GM12878 (cell line): ENCODE measurements around the gene EMP2.

Experiments used
- CBX3 ChIP-seq: fragments of 200-600 bp; sonication (generic); IDR thresholded peaks from 2 replicates; pipeline ENCODE4 v1.6.1; 2016; ENCODE audit warnings: low read depth, borderline replicate concordance
- EP300 ChIP-seq, 2 experiments: fragments of 150-350 bp in 1 of 2; IDR thresholded peaks; 2 replicates each; pipeline ENCODE4 v1.6.1; 2011 to 2012; ENCODE audit warnings: low read depth in 2 of 2, low read length in 2 of 2, borderline replicate concordance in 1 of 2, improper control_type of control experiment in 1 of 2, inconsistent platforms in 1 of 2; ENCODE audit not compliant: control insufficient read depth in 1 of 2
- JUND ChIP-seq: IDR thresholded peaks from 2 replicates; pipeline ENCODE4 v1.6.1; 2012; ENCODE audit warnings: low read depth, mild to moderate bottlenecking, low read length, improper control_type of control experiment, moderate library complexity
- MEF2A ChIP-seq: IDR thresholded peaks from 2 replicates; pipeline ENCODE4 v1.6.1; 2011; ENCODE audit warnings: low read depth, mild to moderate bottlenecking, low read length, moderate library complexity; ENCODE audit not compliant: insufficient read depth
- NR2F1 ChIP-seq: fragments of 450-650 bp; conservative IDR thresholded peaks from 2 replicates; pipeline ENCODE4 v1.6.1; 2017; ENCODE audit warnings: mild to moderate bottlenecking
- POLR2AphosphoS5 ChIP-seq: IDR thresholded peaks from 2 replicates; pipeline ENCODE4 v1.6.1; 2011; ENCODE audit warnings: mild to moderate bottlenecking, low read length, inconsistent platforms
- SP1 ChIP-seq: IDR thresholded peaks from one replicate; pipeline ENCODE4 v1.6.1; 2011; ENCODE audit warnings: low read depth, low read length
- SUZ12 ChIP-seq: fragments of 200-600 bp; sonication (generic); IDR thresholded peaks from one replicate; pipeline ENCODE4 v1.6.1; 2018; ENCODE audit warnings: antibody characterized with exemption, mild to moderate bottlenecking; ENCODE audit not compliant: unreplicated experiment
- TF ChIP-seq, protein P1 (sequence below), 3 experiments: IDR thresholded peaks in 2 of 3; conservative IDR thresholded peaks in 1 of 3; 2 replicates each; pipeline ENCODE4 v1.5.1; 2011; ENCODE audit warnings: low read depth in 3 of 3, low read length in 3 of 3, mild to moderate bottlenecking in 3 of 3, control low read depth in 2 of 3, moderate library complexity in 2 of 3, inconsistent platforms in 1 of 3, mixed read lengths in 1 of 3; ENCODE audit not compliant: control insufficient read depth in 2 of 3, insufficient read depth in 1 of 3; ENCODE audit errors: extremely low read depth in 1 of 3
- TF ChIP-seq, protein P2 (sequence below): IDR thresholded peaks from 2 replicates; pipeline ENCODE4 v1.6.1; 2011; ENCODE audit warnings: low read depth, mild to moderate bottlenecking, low read length, moderate library complexity, borderline replicate concordance; ENCODE audit errors: extremely low read depth
- TF ChIP-seq, protein P3 (sequence below): fragments of 450-650 bp; IDR thresholded peaks from 2 replicates; pipeline ENCODE4 v1.6.1; 2017; ENCODE audit warnings: mild to moderate bottlenecking, moderate library complexity
- TF ChIP-seq, protein P4 (sequence below): fragments of 150-350 bp; IDR thresholded peaks from 2 replicates; pipeline ENCODE4 v1.6.1; 2016; ENCODE audit warnings: low read depth, low read length
- TF ChIP-seq, protein P5 (sequence below): IDR thresholded peaks from 2 replicates; pipeline ENCODE4 v1.6.1; 2011; ENCODE audit warnings: low read depth, low read length, improper control_type of control experiment, borderline replicate concordance

DNA sequence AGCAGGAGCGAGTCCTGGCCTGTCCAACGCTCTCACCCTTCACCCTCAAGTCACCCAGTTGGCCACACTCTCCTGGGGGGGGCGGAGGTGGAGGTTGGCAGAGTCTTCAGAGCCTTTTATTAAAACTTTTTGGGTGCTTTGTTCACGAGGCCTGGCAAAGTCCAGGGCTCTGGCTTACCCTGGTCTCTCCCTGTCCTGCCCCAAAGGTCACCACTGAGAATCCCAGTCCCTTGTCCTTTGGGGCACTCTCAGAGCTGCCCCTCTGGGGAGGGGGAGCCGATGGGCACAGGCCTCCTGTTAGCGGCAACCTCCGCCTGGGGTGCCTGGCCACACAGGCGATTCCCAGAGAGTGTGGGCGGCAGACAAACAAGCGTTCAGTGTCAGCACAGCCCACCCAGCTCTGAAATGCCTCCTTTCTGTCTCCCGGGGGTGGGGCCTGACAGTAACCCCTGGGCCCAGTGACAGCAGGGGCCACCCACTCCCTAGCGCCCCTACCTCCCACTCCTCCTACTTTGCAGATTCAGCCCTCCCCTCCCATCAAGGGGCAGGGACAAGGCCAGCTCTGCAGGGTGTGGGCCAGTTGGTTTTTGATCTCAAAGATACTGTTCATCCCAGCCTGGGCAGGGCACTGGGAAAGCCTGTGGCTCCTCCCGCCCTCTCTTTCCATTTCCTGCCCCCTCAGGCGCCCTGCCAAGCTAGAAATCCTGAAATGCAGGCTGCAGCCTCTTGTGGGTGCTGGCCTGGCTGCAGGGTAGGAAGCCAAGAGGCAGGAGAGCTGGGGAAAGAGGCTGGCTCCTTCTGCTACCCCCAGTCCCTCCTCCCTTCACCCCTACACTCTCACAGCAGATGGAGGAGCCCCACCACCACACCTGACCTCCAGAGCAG is 36.6 kb upstream of the EMP2 start:
- TF ChIP-seq SP1 (no peak), SUZ12 (no peak), JUND (no peak), EP300 (IDR thresholded peaks at IDR 0.05; ENCODE audit: borderline replicate concordance in 1 of 2, control insufficient read depth in 1 of 2, low read depth in 2 of 2, low read length in 2 of 2) (no peak), CBX3 (no peak), MEF2A (no peak), NR2F1 (no peak), POLR2AphosphoS5 (no peak)
- TF ChIP-seq, protein P1, sequence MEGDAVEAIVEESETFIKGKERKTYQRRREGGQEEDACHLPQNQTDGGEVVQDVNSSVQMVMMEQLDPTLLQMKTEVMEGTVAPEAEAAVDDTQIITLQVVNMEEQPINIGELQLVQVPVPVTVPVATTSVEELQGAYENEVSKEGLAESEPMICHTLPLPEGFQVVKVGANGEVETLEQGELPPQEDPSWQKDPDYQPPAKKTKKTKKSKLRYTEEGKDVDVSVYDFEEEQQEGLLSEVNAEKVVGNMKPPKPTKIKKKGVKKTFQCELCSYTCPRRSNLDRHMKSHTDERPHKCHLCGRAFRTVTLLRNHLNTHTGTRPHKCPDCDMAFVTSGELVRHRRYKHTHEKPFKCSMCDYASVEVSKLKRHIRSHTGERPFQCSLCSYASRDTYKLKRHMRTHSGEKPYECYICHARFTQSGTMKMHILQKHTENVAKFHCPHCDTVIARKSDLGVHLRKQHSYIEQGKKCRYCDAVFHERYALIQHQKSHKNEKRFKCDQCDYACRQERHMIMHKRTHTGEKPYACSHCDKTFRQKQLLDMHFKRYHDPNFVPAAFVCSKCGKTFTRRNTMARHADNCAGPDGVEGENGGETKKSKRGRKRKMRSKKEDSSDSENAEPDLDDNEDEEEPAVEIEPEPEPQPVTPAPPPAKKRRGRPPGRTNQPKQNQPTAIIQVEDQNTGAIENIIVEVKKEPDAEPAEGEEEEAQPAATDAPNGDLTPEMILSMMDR (IDR thresholded peaks at IDR 0.05 in 2 of 3, conservative IDR thresholded peaks at IDR 0.05 in 1 of 3; ENCODE audit: control insufficient read depth in 2 of 3, extremely low read depth in 1 of 3, insufficient read depth in 1 of 3, low read depth in 3 of 3, low read length in 3 of 3), result no peak
- TF ChIP-seq, protein P2, sequence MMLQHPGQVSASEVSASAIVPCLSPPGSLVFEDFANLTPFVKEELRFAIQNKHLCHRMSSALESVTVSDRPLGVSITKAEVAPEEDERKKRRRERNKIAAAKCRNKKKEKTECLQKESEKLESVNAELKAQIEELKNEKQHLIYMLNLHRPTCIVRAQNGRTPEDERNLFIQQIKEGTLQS, result no peak
- TF ChIP-seq, protein P3, sequence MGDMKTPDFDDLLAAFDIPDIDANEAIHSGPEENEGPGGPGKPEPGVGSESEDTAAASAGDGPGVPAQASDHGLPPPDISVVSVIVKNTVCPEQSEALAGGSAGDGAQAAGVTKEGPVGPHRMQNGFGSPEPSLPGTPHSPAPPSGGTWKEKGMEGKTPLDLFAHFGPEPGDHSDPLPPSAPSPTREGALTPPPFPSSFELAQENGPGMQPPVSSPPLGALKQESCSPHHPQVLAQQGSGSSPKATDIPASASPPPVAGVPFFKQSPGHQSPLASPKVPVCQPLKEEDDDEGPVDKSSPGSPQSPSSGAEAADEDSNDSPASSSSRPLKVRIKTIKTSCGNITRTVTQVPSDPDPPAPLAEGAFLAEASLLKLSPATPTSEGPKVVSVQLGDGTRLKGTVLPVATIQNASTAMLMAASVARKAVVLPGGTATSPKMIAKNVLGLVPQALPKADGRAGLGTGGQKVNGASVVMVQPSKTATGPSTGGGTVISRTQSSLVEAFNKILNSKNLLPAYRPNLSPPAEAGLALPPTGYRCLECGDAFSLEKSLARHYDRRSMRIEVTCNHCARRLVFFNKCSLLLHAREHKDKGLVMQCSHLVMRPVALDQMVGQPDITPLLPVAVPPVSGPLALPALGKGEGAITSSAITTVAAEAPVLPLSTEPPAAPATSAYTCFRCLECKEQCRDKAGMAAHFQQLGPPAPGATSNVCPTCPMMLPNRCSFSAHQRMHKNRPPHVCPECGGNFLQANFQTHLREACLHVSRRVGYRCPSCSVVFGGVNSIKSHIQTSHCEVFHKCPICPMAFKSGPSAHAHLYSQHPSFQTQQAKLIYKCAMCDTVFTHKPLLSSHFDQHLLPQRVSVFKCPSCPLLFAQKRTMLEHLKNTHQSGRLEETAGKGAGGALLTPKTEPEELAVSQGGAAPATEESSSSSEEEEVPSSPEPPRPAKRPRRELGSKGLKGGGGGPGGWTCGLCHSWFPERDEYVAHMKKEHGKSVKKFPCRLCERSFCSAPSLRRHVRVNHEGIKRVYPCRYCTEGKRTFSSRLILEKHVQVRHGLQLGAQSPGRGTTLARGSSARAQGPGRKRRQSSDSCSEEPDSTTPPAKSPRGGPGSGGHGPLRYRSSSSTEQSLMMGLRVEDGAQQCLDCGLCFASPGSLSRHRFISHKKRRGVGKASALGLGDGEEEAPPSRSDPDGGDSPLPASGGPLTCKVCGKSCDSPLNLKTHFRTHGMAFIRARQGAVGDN, result no peak
- TF ChIP-seq, protein P4, sequence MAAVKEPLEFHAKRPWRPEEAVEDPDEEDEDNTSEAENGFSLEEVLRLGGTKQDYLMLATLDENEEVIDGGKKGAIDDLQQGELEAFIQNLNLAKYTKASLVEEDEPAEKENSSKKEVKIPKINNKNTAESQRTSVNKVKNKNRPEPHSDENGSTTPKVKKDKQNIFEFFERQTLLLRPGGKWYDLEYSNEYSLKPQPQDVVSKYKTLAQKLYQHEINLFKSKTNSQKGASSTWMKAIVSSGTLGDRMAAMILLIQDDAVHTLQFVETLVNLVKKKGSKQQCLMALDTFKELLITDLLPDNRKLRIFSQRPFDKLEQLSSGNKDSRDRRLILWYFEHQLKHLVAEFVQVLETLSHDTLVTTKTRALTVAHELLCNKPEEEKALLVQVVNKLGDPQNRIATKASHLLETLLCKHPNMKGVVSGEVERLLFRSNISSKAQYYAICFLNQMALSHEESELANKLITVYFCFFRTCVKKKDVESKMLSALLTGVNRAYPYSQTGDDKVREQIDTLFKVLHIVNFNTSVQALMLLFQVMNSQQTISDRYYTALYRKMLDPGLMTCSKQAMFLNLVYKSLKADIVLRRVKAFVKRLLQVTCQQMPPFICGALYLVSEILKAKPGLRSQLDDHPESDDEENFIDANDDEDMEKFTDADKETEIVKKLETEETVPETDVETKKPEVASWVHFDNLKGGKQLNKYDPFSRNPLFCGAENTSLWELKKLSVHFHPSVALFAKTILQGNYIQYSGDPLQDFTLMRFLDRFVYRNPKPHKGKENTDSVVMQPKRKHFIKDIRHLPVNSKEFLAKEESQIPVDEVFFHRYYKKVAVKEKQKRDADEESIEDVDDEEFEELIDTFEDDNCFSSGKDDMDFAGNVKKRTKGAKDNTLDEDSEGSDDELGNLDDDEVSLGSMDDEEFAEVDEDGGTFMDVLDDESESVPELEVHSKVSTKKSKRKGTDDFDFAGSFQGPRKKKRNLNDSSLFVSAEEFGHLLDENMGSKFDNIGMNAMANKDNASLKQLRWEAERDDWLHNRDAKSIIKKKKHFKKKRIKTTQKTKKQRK, result no peak
- TF ChIP-seq, protein P5, sequence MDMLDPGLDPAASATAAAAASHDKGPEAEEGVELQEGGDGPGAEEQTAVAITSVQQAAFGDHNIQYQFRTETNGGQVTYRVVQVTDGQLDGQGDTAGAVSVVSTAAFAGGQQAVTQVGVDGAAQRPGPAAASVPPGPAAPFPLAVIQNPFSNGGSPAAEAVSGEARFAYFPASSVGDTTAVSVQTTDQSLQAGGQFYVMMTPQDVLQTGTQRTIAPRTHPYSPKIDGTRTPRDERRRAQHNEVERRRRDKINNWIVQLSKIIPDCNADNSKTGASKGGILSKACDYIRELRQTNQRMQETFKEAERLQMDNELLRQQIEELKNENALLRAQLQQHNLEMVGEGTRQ, result no peak
